HG03565 (cell line): ENCODE measurements around the gene LDB2.

Source experiments
- ATAC-seq: cut with Tn5 transposase; IDR thresholded peaks from one replicate; pipeline ENCODE4 v1.9.1; 2021; ENCODE audit warnings: mild to moderate bottlenecking, moderate library complexity; ENCODE audit not compliant: unreplicated experiment

LDB2 gene

DNA sequence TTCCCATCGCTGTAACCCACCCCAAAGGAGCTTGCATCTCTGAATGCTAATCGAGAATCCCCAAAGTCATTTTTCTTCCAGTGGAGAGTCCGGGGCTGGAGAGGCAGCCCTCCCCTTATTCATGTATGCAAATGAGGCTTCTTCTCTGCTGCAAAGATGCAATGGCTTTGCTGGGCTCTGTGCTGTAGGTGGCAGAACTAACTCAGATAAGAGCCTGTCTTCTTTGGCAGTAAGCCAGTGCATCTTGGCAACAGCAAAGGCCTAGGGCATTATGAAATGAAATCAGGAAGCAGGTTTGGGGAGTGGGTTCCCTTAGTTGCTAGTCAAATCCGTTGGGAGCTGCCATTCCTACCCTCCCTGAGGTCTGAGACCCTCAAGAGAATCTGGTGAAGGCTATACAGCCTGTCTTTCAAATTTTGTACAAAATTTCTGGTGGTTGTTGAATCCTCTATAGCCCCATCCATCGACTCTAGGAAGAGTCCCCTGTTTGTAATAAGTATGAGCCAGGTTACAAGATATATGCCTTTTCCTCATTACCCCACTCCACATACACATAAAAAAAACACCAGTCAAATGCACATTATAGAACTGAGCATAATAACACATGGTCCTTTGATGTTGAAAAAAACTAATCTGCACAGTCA, 381.5 kb downstream of the LDB2 start:
- no peak for ATAC-seq

DNA sequence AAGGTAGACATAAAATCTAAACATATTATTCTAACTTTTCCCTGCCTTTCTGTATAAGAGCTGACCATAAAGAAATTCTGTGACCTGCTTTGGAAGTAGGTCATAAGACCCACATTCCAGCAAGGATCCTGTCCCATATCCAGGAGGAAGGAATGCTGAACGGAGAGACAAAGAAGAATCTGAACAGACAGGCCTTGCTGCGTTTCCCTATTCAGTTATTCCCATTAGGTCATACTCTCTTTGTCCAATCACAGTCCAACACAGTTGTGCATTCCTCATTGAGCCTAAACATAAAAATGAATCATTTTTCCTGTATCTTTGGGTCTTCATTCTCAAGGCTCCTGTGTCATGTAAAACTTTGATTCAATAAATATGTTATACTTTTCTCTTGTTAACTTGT, 384.6 kb downstream of the LDB2 start:
- no peak for ATAC-seq

DNA sequence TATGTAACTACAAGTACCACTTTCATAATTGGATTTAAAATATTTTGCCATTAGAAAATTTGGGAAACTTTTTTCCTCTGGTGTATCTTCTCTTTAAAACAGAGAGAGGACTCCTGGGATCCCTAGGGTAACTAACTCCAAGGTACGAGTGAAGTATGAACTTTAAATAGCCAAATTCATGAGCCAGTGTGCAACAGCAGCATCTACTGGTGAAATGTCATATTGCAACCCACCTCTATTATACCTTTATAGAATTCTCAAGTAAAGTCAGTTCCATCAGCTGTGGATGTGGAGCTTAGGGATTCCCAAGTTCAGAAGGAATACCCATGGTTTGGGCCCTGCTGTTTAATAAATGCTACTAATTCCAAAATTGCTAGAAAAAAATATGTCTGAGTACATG, 389.5 kb downstream of the LDB2 start:
- no peak for ATAC-seq

DNA sequence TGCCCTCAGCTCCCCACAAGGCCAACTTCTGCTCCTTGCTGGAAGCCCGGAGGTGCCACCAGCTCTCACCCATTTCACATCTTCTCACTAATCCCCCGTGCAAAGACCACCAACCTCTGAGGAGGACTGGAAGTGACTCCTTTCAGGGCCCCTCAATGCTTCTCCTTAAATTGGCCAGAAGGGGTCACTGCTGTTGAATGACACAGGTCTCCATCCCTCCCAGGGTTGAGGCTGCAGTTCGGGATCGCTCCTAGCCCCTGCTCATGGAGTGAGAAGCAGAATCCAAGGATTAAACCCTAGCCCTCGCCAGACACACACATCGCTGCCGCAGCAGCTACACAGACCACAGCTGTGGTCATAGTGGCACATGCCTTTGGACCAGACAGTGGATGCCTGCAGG, 392.7 kb downstream of the LDB2 start:
- no peak for ATAC-seq

DNA sequence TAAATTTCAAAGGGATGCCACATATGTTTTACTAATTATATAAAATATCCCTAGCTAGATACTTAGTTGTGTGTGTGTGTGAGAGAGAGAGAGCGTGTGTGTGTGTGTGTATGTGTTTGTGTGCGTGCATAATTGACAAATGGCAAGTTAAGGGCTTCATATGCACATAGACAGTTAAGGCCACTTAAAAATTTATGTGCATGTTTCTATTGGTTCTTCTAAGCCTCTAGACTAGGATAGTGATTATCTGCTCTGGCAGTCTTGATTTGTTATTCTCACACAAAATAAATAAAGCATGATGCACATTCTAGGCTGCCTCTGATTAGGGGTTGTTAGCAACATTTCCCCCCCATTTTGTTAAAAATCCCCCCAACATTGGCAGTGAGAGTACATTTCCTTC, 393.2 kb downstream of the LDB2 start:
- no peak for ATAC-seq

DNA sequence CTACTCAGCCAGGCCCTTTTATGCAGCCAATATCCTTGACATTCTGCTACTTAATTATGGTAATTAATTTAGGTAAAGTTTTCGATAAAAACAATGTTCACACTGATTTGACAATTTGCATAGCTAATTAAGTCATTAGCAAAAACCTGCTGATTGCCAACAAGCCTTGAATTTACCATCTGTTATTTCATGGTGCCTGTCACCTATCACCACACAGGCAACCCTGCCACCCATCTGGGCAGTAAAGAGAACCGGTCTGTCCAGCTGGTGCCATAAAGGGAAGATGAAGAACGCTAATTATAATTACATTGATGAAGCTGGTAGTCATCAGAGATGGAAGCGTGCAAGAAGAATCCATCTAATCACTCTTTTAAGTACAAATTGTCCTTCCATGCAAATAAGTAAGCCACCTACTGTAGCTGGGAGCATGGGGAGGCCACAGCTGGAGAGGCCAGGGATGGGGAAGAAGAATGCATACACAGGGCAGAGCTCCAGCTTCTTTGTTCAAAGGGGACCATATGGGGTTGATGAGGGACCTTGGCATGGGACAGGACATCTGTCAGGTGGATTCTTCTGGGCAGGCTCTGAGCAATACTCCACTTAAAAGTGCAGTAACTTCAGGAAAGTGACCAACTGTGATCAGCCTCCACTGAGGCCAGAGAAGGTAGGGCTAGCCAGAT, 394.9 kb downstream of the LDB2 start:
- no peak for ATAC-seq

DNA sequence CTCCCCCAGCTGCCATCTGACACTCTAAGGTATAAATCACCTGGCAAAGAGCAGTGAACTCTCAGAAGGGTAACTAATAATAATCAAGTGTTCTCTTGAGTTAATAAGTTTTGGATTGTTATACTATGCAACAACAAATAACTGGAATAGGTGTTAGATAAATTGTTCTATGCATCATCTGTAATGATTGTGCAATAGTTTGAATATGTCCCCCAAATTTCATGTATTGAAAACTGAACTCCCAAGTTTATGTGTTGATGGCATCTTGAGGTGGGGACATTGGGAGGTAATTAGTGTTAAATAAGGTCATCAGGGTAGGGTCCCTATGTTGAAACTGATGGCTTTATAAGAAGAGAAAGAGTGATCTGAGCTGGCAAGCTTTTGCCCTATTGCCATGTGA, 399.5 kb downstream of the LDB2 start:
- no peak for ATAC-seq

DNA sequence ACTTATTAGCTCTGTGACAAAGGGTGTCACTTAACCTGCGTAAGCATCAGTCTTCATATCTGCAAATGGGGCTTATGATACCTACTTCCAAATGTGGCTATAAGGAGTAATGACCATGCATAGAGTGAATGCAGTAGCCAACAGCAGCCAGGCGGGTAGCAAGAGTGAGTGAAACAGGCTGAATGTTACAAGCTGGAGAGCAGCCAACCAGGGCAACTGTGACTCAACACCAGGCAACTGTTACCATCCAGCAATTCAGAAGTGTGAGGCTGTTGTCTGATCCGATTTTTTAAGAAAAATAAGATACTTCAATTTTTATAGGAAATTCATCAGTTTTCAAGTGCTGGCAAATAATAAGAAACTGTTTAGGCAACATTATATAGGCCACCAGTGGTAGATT, 401.9 kb downstream of the LDB2 start:
- ATAC-seq = no peak

DNA sequence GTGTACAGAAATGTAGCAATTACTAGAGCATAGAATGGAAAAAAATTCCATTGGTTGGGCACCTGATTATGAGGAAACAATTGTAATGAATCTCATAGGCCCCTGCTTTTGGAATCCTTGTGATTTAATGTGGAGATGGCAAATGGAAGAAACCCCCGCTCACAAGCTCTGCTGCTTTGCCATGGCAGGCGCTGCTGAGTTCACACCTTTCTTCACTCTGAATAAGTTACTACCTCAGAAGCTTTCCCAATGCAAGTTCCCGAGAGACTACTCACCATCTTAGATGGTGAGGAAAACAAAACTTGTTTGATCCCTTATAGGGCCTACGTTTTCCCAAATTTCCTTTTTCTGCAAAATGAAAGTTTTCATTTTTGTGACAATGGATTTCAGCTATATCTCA, 405.6 kb downstream of the LDB2 start:
- no peak for ATAC-seq

DNA sequence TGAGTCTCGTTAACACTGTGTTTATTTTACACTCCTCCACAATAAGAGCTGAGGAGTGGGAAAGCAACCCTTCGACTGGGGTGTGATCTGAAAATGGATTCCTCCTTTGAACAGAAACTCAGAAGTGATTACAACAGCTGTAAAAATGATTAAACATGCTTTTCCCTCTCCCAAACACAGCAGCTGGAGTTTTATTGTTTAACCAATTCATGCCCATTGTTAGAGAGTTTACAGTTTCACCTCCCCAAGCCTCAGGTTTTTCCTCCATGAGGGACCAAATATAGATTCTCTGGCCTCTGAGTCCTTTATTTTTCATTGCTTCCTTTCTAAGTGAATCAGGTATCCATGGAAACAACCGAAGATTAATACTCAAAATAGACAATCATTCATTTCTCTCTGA, 409.2 kb downstream of the LDB2 start:
- ATAC-seq = no peak

DNA sequence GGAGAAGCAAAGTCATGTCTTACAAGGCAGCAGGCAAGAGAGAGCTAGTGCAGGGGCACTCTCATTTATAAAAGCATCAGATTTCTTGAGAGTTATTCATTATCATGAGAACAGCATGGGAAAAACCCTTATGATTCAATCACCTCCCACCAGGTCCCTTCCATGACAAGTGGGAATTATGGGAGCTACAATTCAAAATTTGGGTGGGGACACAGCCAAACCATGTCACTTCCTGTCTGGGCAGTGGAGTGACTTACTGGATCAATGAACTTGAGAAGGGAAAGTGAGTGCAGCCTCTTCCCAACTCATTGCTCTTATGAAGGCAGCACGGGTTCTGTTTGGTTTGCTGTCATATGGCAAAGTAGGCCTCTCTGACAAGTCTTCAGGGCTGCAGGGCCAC, 410.4 kb downstream of the LDB2 start:
- no peak for ATAC-seq

DNA sequence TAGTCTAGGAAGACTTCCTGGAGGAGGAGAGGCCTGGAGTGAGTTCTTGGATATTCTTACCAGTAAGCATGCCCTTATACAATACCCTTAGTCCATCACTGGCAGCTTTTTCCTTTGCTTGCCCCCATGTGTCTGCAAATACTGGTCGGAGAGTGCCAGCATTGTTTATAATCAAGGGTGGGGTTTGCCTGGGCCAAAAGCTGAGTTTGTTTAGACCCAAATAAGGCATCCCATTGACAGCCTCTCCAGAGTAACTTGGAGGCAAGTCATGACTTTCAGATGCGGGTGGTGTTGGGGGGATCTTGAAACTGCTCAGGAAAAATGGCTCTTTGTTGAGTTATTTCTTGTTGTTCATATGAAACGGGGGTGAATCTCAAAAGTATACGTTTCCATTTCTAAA, 413.7 kb downstream of the LDB2 start:
- ATAC-seq = no peak

DNA sequence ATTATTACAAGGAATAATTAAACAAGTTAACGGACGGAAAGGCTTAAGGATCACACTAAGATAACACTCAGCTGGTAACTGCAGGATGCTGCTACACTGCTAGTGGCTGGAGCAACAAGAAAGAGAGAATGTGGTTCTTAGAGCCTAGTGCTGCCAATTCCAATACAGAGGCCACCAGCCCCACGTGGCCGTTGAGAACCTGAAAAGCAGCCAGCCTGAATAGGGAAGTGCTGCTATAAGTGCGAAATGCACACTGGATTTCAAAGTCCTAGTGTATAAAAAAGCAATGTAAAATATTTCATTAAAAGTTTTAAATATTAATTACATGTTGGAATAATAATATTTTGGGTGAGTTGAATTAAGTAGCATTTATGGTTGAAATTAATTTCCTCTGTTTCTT, 414.9 kb downstream of the LDB2 start:
- no peak for ATAC-seq

DNA sequence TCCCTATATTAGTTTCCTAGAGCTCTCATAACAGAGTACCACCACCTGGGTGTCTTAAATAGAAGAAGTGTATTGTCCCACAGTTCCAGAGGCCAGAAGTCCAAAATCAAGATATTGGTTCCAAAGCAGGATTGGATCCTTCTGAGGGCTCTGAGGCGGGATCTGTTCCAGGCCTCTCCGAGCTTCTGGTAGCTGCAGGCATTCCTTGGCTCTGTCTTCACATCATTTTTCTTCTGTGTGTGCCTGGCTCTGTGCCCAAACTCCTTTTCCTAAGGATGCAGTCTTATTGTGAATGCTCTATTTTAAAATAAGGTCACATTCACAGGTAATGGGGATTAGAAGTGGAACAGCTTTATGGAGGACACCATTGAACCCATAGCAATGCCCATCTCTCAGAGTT, 418.4 kb downstream of the LDB2 start:
- ATAC-seq = no peak

DNA sequence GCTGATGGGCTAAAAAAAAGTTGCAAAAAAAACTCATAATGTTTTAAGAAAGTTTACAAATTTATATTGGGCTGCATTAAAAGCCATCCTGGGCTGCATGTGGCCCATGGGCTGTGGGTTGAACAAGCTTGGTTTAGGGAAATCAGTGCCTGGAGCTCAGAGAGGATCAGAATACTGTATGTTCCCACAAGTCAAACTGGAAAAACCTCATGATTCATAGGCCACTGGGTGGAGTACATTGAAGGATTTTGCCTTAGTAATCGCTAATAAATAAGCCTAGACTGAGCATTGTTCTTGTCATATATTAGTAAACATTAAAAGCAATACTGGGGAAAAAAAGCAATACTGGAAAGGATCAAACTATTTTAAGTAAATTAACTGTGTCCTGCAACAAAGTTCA, 425.9 kb downstream of the LDB2 start:
- ATAC-seq = no peak

DNA sequence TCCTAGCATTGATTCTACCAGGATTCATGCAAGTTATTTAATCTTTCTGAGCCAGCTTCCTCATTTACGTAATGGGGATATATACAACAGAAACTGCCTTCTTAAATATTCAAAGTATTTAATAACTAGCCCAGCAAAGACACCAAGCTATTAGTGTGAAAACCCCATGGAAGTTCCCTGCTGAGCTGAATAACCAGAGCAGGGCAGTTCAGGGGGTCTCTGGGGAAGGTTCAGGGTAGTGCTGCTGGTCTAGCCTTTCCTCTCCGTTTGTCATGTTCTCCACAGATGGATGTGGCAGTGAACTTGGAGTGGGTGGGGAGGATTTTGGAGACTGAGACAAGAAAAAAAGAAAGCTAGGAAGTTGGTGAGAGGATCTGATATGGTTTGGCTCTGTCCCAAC, 431.4 kb downstream of the LDB2 start:
- no peak for ATAC-seq

DNA sequence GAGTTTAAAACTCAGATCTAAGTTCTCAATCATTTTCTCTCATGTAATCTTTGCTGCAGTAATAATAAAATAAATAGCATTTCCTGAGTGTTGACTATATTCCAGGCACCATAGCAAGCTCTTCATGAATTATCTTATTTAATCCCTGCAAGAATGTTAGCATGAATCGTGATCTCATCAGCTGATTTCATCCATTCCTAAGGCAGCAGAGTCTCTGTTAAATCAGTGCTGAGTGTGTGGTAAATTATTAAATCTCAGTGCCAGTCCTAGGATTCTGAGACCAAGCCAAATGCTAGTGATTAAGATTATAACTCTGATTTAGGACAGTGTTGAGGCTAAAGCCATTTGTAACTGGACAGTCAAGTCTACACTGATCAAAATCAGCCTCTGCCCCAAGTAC, 431.9 kb downstream of the LDB2 start:
- no peak for ATAC-seq

DNA sequence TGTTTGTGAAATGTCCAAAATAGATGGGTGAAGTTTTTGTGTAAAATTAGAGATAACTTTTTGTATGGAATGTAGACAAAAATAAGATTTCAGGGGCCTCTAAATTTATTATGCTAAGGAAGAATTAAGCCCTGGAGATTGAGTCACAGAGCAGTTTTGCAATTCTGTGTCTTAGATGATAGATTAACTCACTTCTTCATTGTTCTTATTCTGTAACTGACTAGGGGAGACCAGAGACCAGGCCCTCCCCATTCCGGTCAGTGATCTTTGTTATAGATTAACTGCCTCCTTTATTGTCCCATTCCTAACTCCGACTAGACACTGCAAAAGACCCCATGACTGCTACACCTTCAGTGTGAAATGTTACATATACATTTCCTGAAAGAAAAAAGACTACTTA, 433.8 kb downstream of the LDB2 start:
- no peak for ATAC-seq

DNA sequence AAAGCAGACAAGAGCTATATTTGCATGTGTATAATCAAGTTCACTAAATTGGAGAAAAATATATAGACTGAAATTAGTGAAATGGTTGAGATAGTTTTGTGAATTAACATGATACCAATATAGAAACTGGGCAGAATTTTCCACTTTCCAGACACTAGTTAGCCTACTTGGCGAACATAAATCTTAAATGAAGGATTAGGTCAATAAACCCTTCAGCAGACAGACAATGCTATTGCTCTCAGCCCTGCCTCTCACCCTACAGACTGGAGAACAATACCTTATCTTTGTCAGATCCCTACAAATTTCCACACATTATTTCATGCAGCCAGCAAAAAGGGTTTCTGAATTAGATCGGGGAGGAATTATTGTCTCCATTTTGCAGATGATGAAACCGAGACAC, 435.8 kb downstream of the LDB2 start:
- ATAC-seq = no peak

DNA sequence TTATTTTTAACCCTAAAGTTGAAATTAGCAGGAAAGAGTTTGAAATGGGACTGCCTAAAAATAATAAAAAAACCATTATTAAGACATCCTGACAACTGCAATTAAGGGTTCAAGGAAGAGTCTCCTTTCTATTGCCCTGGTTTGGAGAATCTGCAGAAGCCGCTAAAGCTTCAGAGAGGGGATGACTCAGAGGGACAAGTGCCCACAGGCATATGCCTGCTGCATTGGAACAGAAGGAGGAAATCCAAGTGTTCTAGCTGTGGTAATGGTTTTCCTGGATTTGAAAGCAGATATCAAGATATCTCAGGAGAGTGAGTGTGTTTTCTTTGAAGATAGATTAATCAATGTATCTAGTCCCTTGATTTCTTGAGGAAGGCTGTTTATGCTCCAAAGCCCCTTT, 437.1 kb downstream of the LDB2 start:
- no peak for ATAC-seq

DNA sequence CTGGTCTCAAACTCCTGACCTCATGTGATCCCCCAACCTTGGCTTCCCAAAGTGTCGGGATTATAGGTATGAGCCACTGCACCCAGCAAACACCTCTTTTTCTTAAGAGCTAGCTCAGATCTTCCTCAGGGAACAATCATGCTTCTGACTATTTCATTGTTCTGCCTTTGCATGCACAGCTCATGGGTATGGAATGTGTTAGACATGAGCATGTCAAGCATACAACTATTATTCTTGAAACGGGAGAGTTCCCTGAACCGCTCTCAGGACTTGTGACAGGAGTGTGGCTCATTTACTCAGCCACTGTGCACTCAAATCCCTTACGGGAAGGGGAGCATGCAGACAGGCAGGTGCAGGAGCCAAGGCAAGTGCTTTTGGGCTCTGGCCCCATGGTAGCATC, 440.5 kb downstream of the LDB2 start:
- ATAC-seq = no peak
